ENCODE results near the gene EFR3B.

The EFR3B gene

DNA sequence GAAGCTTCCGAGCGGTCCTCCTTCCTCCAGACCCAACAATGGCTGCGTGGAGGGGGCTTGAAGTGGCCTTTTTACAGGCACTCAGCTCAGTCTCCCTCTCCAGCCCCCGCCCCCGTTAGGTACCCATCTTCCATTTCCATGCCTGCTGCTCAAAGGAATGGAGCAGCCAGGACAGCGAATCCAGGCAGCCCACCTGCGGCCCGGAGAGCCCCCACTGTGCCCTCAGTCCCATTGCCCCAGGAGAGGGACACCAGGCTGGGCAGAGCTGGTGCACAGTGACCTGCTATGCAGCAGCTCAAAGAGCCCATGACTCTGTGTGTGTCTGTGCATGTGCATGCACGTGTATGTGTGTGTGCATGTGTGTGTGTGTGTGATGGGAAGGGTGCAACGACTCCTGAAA, 137.1 kb downstream of the EFR3B start:
- TF ChIP-seq, protein P1, sequence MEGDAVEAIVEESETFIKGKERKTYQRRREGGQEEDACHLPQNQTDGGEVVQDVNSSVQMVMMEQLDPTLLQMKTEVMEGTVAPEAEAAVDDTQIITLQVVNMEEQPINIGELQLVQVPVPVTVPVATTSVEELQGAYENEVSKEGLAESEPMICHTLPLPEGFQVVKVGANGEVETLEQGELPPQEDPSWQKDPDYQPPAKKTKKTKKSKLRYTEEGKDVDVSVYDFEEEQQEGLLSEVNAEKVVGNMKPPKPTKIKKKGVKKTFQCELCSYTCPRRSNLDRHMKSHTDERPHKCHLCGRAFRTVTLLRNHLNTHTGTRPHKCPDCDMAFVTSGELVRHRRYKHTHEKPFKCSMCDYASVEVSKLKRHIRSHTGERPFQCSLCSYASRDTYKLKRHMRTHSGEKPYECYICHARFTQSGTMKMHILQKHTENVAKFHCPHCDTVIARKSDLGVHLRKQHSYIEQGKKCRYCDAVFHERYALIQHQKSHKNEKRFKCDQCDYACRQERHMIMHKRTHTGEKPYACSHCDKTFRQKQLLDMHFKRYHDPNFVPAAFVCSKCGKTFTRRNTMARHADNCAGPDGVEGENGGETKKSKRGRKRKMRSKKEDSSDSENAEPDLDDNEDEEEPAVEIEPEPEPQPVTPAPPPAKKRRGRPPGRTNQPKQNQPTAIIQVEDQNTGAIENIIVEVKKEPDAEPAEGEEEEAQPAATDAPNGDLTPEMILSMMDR (conservative IDR thresholded peaks at IDR 0.05): no peak

DNA sequence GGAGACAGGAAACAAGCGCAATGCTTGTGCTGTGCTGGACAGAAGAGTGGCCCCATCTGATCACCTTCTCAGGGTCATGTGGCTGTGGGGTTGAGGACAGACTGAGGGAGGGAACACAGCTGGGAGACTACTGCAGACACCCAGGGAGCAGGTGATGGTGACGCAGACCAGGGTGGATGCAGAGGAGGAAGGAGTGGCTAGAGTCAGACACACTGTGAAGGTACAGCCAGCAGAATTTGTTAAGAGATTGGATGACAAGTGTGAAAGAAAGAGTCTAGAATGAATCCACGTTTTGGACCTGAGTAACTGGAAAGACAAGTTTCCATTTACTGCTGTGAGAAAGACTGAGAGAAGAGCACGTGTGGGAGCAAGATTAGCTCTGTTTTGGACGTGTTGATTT, 142.4 kb downstream of the EFR3B start:
- TF ChIP-seq, protein P1 (conservative IDR thresholded peaks at IDR 0.05): no peak
- H3K27ac ChIP-seq: peak overlapping the region; percentile 59

More for the DNA sequence above, 137.1 kb downstream of the EFR3B start:
- no peak overlapping the region for H3K27ac ChIP-seq

DNA sequence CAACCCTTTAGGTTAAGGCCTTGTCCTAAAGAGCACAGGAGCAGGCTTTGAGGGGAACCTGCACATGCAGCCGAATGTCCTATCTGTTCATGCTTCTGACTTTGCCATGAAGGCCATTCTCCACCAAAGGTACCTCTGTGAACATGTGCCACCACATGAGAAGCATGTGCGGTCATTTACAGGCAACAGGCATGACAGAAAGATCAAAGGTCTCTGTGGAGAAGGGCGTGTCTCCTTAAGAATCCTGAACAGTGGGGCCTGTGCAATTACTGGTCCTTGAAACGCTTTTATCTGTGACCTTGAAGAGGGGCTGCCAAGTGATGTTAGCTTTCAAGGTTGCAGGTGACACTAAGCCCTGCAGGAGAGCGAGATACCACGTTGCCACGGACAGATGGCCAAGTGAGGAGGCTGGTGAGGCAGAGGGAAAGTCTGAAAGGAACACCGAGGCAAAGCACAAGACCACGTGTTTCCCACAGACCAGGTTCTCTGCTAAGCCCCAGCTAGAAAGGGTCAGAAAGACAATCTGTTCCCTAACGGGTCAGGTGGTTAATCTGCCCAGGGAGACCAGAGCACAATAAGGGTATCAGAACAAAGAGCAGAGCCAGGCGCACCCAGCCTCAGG, 146.0 kb downstream of the EFR3B start:
- no peak overlapping the region for H3K27ac ChIP-seq
- TF ChIP-seq, protein P1 (conservative IDR thresholded peaks at IDR 0.05): no peak

DNA sequence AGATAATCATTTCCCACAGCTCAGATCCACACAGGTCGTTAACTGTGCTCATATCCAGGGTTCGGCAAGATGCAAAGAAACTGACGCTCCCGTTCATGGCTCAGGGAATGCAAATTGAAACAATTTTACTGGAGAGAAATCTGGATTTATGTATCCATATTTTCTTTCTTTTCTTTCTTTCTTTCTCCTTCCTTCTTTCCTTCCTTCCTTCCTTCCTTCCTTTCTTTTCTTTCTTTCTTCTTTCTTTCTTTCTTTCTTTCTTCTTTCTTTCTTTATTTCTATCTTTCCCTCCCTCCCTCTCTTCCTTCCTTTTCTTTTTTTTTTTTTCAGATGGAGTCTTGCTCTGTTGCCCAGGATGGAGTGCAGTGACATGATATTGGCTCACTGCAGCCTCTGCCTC, 146.5 kb downstream of the EFR3B start:
- TF ChIP-seq, protein P1 (conservative IDR thresholded peaks at IDR 0.05): no peak
- no peak overlapping the region for H3K27ac ChIP-seq

DNA sequence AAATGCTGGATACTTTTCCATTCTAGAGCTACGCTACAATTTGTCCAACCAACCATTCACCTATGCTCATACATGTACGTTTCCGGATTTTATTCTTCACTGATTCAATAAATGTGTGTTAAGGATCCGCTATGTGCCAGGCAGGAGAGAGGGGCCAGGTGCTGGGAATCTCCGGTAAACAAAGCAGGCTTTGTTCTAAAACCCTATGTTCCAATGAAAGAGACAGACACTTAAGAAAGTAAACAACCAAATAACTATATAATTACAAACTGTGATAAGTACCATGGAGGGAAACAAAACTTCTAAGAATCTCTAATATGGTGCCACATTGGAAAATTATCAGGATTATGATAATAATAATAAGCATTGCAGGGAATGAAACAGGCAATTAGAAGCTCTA, 148.7 kb downstream of the EFR3B start:
- TF ChIP-seq, protein P1 (conservative IDR thresholded peaks at IDR 0.05): no peak
- no peak overlapping the region; the same call in 1 of the 2 replicates for H3K27ac ChIP-seq

DNA sequence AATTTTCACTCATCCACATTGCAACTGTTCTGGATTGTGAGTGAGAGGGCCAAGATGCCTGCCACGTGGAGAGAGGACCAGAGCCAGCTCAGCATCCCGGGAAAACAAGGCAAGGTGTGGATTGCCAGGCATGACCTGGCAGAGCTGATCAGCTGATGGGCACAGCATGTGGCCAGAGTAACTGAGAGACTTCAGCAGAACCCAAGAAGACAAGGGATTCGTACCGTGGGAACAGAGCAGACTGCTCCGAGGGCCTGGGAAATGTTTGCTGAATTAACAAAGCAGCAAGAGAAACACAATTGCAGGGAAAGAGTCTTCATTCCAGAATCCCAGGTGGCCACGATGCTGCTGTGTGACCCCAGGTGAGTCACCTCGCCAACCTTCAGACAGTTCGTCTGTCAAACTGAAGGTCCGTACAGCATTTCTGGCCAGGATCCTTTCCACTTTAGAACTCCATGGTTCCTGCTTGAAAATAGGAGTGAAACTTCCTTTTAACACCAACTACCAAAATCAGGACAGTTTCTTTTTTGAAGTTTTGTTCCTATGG, 152.8 kb downstream of the EFR3B start:
- TF ChIP-seq, protein P1 (conservative IDR thresholded peaks at IDR 0.05): no peak
- H3K27ac ChIP-seq: no peak overlapping the region

DNA sequence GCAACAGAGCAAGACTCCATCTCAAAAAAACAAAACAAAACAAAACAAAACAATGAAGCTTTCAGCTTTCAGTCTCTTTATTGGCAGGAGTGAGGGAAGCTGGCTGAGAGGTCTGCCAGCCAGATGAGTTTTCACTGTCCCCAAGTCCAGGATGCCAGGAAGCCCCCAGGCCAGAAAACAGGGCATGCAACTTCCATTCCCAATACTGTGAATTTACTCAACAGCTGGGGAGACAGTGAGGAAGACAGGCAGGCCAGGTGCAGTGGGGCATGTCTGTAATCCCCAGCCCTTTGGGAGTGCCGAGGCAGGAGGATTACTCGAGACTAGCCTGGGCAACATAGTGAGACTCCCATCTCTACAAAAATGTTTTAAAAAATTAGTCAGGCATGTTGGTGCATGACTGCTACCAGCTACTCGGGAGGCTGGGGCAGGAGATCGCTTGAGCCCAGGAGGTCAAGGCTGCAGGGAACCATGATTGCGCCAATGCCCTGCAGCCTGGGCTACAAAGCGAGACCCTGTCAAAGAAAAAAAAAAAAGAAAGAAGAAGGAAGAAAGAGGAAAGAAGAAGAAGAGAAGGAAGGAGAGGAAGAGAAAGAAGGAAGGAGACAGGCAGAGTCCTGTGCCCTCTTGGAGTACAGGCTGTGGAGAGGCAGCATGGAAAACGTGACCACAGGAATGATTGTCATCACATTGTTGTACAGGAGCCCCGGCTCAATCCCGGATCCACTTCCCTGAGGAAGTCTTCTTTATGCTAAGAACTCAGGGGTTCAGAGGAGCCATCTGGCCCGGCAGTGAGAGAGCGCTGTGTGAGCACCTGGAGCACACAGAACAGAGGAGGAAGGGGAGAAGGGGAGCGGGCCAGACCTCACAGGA, 155.7 kb downstream of the EFR3B start:
- TF ChIP-seq, protein P1 (conservative IDR thresholded peaks at IDR 0.05): no peak
- H3K27ac ChIP-seq: no peak overlapping the region

Measured in VCaP (cell line).